Glutamatergic neuron (in vitro differentiated cells): ENCODE measurements around the gene FKBP5. TPM values are rescaled to one million over a fixed set of nuclear protein-coding genes. Genes with fewer than 3 reads are reported as not detected.
A peak's percentile ranks its signal among the peaks of the same experiment; 100 is the strongest.

ENCODE experiments used
- DNase-seq: peaks from one replicate; pipeline ENCODE4 v3.0.0; 2022
- H3K27ac Mint-ChIP-seq: one replicate; pipeline ENCODE4 v1.8.0; 2020; ENCODE audit warnings: mild to moderate bottlenecking, mixed read lengths, inconsistent platforms; ENCODE audit not compliant: unreplicated experiment
- H3K27me3 Mint-ChIP-seq: one replicate; pipeline ENCODE4 v1.8.0; 2020; ENCODE audit warnings: mild to moderate bottlenecking, moderate library complexity, mixed read lengths, inconsistent platforms; ENCODE audit not compliant: unreplicated experiment
- H3K36me3 Mint-ChIP-seq: one replicate; pipeline ENCODE4 v1.8.0; 2020; ENCODE audit warnings: mild to moderate bottlenecking, mixed read lengths, inconsistent platforms; ENCODE audit not compliant: unreplicated experiment
- H3K4me1 Mint-ChIP-seq: one replicate; pipeline ENCODE4 v1.8.0; 2020; ENCODE audit warnings: mild to moderate bottlenecking, low read depth, mixed read lengths, inconsistent platforms; ENCODE audit not compliant: unreplicated experiment
- H3K4me3 Mint-ChIP-seq: one replicate; pipeline ENCODE4 v1.8.0; 2020; ENCODE audit warnings: mild to moderate bottlenecking, mixed read lengths, inconsistent platforms; ENCODE audit not compliant: unreplicated experiment
- H3K9me3 Mint-ChIP-seq: one replicate; pipeline ENCODE4 v1.8.0; 2020; ENCODE audit warnings: mild to moderate bottlenecking, moderate library complexity, mixed read lengths, inconsistent platforms; ENCODE audit not compliant: unreplicated experiment
- total RNA-seq: library from RNA; stranded (reverse); fragmentation: NEBNext Ultra II Directional; extraction: Animal tissue kit (Norgen Biotek cat#: 25700); gene quantifications from one replicate; pipeline ENCODE4 v1.2.1, GENCODE V29; 2021; ENCODE audit not compliant: unreplicated experiment
- TF ChIP-seq, protein P1 (sequence below): fragments of 200-600 bp; sonication (generic); IDR thresholded peaks from one replicate; pipeline ENCODE4 v1.5.0; 2021; ENCODE audit not compliant: partially characterized antibody, unreplicated experiment

Gene FKBP5
- total RNA-seq, 1 donor from 2014 or later, result 10.6 TPM

DNA sequence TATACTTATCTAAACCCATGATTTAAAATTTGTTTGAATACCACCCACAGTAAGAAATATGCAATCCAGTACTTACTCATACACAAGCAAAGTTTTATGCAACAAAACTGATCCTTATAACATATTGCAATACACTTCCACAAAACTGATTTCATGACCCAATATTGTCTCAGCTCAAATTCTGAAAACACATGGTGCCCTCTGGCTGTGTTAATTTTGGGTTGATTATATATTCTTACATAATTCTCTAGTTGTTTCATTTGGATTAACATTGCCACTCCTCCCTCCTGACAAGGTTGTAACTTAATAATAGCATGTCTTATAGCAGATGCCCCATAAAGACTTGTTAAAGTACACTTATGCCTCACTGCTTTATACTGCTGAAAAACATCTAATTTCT, 103.1 kb downstream of the FKBP5 start:
- H3K36me3 Mint-ChIP-seq, result no peaks in the 10 kb centered on the region
- H3K4me3 Mint-ChIP-seq, result no peak overlapping the region
- TF ChIP-seq, protein P1, sequence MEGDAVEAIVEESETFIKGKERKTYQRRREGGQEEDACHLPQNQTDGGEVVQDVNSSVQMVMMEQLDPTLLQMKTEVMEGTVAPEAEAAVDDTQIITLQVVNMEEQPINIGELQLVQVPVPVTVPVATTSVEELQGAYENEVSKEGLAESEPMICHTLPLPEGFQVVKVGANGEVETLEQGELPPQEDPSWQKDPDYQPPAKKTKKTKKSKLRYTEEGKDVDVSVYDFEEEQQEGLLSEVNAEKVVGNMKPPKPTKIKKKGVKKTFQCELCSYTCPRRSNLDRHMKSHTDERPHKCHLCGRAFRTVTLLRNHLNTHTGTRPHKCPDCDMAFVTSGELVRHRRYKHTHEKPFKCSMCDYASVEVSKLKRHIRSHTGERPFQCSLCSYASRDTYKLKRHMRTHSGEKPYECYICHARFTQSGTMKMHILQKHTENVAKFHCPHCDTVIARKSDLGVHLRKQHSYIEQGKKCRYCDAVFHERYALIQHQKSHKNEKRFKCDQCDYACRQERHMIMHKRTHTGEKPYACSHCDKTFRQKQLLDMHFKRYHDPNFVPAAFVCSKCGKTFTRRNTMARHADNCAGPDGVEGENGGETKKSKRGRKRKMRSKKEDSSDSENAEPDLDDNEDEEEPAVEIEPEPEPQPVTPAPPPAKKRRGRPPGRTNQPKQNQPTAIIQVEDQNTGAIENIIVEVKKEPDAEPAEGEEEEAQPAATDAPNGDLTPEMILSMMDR, result no peak
- no peak overlapping the region for H3K27ac Mint-ChIP-seq
- H3K9me3 Mint-ChIP-seq, result no peaks in the 10 kb centered on the region
- H3K4me1 Mint-ChIP-seq, result peaks cover 23% of the 10 kb centered on the region
- no peaks in the 10 kb centered on the region for H3K27me3 Mint-ChIP-seq
- DNase-seq, result no peak

DNA sequence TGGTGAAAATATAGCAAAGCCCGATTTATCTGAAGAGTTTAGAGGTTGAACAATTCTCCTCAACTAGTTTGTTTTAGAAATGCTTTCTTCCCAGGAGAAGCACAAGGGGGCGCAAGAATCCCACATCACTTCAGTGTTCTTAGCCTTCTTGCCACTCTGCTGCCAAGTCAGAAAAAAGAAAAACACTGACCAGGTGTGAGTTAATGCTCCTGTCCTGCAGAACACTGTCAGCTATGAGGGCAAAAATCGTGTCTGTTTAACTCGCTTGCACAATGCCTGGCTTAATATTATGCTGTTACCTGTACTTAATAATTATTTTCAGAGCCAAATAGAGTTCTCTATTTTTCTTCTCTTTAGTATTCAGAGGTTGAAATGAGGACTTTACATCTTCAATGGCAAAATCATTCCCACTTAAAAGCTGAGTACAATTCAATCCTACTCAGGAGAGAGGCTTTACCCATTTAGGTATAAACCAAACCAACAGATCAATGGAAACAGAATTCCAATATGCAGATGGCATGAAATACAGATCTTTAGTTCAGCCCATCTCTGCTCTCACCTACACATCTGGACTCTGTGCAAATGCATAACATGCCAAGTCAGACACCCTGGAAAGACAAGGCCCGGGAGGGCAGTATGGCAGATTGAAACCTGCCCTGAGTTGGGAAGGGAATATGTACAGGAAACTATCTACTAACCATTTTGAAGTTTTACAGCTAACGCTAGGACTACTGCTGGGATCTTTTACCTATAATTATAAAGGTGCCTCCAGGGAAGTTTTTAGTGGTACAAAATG, 104.6 kb downstream of the FKBP5 start:
- DNase-seq, result peak; percentile 57
- TF ChIP-seq, protein P1, result peak; percentile 78
- Mint-ChIP-seq H3K36me3 (no peaks in the 10 kb centered on the region), H3K27me3 (no peaks in the 10 kb centered on the region), H3K9me3 (no peaks in the 10 kb centered on the region), H3K27ac (no peak overlapping the region), H3K4me3 (no peak overlapping the region), H3K4me1 (peaks cover 23% of the 10 kb centered on the region)

DNA sequence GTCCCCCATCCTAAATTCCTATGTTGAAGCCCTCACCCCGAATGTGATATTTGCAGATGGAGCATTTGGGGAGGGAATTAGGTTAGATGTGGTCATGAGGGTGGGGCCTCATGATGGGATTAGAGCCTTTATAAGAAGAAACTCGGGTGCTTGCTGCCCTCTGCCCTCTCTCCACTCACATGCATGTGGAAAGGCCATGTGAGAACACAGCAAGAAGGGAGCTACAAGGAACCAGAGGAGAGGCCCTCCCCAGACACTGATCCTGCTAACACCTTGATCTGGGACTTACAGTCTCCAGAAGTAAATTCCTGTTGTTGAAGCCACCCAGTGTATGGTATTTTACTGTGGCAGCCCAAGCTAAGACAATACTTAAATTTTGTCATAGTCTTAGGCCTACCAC, 106.4 kb downstream of the FKBP5 start:
- Mint-ChIP-seq H3K4me1 (peaks cover 23% of the 10 kb centered on the region), H3K36me3 (no peaks in the 10 kb centered on the region), H3K27ac (no peak overlapping the region), H3K9me3 (no peaks in the 10 kb centered on the region), H3K4me3 (no peak overlapping the region), H3K27me3 (no peaks in the 10 kb centered on the region)
- TF ChIP-seq, protein P1, result no peak
- DNase-seq, result no peak

DNA sequence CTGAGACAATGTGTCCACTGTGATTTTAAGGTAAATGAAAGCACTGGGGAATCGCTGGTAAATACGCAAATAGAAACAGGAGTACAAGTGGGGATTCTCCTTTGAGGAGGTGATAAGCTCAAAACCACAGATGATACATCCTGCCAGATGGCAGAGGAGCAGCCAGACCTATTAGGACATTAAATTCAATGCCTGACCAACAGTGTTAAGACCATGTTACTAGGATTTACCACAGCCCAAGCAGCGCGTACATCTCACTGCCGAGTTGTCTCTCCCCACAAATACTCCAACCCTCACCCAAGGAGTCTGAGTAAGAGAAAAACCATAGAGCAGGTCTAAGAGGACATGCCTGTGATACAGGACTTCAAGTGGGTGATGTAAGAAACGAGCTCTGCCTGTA, 107.1 kb downstream of the FKBP5 start:
- DNase-seq, result no peak
- TF ChIP-seq, protein P1, result no peak
- H3K4me1 Mint-ChIP-seq, result peaks cover 23% of the 10 kb centered on the region
- no peaks in the 10 kb centered on the region for H3K27me3 Mint-ChIP-seq
- no peaks in the 10 kb centered on the region for H3K36me3 Mint-ChIP-seq
- no peak overlapping the region for H3K4me3 Mint-ChIP-seq
- no peaks in the 10 kb centered on the region for H3K9me3 Mint-ChIP-seq
- peak overlapping the region; percentile 92 for H3K27ac Mint-ChIP-seq

DNA sequence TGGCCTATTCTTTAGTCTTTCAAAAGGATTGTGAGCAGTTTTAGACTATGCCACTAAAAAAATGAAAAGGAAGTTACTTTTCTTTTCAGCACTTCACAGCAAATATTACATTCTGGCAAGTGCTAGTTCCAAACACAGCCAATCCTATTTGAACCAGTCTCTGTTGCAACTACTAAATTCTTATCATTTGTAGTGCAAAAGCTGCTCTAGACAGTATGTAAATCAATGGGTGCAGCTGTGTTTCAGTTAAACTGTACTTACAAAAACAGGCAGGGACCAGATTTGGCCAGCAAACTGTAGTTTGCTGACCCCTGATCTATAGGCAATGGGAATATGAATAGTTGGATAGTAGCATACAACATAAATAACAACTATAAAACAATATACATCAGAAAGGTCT, 107.9 kb downstream of the FKBP5 start:
- DNase-seq, result no peak
- TF ChIP-seq, protein P1, result no peak
- Mint-ChIP-seq H3K36me3 (no peaks in the 10 kb centered on the region), H3K9me3 (no peaks in the 10 kb centered on the region), H3K4me1 (peaks cover 18% of the 10 kb centered on the region), H3K27me3 (no peaks in the 10 kb centered on the region), H3K27ac (no peak overlapping the region), H3K4me3 (no peak overlapping the region)
